HG03460 (cell line): ENCODE data around the gene ANKRD2.

Source experiments
- ATAC-seq: cut with Tn5 transposase; IDR thresholded peaks from one replicate; pipeline ENCODE4 v1.9.1; 2021; ENCODE audit not compliant: unreplicated experiment

ANKRD2 gene

DNA sequence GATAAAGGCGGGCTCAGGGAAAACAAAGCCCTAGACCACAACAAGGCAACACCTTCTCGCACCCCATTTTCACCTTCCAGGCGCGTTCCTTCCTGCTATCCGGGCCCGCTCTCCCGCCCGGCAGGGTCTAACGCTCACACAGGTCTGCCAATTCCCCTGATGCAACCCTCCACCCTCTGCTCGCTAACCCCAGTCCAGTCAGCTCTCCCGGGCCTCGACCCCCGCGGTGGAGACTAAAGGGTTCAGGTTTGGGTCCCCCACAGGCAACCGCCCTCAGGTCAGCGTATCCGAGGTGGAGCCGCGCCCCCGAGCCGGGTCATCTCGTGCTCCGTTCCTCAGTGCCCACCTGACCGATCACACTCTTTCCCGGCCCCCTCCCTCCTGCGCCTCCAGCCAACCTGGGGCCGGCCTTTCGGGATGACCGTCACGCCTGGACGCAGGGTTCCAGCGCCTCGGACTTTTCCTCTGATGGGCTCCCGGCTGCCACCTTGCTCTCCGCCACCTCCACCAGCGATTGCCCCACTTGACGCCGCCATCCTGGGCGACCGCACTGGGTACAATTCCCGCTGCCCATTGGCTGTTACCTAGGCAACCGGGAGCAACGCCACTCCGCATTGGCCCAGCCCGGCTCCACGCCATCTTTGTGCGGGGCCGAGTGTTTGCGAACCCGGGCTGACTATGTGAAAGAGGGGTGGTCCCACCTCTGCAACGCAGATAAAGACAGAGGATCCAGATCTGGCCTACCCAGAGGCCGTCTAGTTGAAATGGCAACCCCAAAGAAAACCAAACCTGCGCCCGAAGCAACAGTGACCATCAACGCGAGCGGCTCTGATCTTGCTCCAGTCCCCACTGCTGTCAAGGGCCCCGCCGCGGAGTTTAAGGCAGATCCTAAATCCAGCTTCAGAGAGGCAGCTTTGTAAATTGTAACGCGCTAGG lies 60.6 kb downstream of the ANKRD2 start, which contains the start of gene MORN4:
Gene MORN4 (minus strand): TSS at position 552 of the 936 bp plus-strand sequence. CDS start 13,847 bp downstream, outside the sequence.
- ATAC-seq: peak; percentile 99
